ENCODE data around the gene MECP2. TPM values are rescaled to one million over a fixed set of nuclear protein-coding genes. Genes with fewer than 3 reads are reported as not detected.
A peak's percentile ranks its signal among the peaks of the same experiment; 100 is the strongest.

Gene MECP2
- polyA plus RNA-seq, 1 experiment, result 11.9 TPM

DNA sequence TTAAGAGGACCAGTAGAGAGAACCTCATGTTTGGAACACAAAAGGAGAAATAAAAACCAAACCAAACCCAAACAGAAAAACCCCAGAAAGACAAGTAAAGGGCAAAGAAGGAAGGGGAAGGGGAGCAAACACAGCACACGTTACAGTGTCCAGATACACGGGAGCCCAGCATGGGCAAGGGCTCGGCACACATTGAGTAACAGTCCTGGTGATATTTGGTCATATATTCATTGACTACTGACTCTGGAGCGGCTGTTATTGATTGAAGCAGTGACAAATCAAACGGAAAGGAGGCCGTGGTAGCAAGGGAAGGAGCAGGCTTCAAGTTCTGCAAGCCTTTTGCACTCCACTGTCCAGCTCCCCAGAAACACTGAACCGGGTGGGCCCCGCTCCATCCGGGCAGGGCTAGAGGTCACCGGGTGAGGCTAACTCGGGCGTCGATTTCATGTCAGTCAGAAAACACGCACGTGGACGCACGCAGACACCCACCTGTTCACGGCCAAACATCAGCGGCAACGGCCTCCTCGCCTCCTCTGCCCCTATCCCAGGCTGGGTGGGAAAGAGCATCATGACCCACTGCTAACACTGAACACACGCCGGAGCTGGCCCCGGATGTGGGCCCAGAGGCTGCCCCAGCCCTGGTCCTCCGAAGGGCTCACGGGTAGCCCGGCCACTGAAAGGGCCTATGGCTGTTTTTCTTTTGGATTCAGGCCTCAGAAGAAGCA lies 74.1 kb downstream of the MECP2 start:
- POLR2A ChIA-PET, result no interaction called here
- Histone ChIP-seq H3K36me3 (ENCODE audit: control insufficient read depth, insufficient read depth, low read length) (no peaks in the 10 kb centered on the region; the same call in 1 of the 2 replicates), H3K4me3 (ENCODE audit: low read depth, low read length) (no peak overlapping the region), H3K27me3 (ENCODE audit: control insufficient read depth, insufficient read depth, low read length) (no peaks in the 10 kb centered on the region)
- no peak for DNase-seq (ENCODE audit: low read depth)
- CTCF ChIA-PET, result interaction anchor here (0.6 kb wide), 1 partner anchor 30 kb away, joined by 3 read pairs; no protein-coding TSS in a partner anchor
- TF ChIP-seq, protein P1, sequence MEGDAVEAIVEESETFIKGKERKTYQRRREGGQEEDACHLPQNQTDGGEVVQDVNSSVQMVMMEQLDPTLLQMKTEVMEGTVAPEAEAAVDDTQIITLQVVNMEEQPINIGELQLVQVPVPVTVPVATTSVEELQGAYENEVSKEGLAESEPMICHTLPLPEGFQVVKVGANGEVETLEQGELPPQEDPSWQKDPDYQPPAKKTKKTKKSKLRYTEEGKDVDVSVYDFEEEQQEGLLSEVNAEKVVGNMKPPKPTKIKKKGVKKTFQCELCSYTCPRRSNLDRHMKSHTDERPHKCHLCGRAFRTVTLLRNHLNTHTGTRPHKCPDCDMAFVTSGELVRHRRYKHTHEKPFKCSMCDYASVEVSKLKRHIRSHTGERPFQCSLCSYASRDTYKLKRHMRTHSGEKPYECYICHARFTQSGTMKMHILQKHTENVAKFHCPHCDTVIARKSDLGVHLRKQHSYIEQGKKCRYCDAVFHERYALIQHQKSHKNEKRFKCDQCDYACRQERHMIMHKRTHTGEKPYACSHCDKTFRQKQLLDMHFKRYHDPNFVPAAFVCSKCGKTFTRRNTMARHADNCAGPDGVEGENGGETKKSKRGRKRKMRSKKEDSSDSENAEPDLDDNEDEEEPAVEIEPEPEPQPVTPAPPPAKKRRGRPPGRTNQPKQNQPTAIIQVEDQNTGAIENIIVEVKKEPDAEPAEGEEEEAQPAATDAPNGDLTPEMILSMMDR (IDR thresholded peaks at IDR 0.05; ENCODE audit: insufficient read depth, low read depth, low read length), result no peak

DNA sequence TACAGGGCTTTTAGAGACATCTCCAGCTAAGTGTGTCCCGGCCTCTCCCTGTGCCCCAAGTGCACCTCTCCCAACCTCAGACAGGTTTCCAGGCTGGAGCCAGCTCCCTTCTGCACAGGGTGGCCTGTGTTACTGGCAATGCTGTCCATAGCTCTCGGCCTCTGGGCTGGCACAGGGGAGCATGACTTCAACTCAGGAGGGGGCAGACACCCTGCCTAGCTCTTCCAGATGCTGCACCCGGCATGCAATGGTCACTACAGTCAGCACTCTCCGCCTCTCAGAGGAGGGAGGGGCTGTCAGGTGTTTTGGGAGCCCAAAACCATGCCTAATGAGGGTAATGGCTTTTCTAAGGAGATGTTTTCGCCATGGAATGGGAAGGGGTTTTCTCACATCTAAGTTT lies 75.4 kb downstream of the MECP2 start:
- no peaks in the 10 kb centered on the region; the same call in 1 of the 2 replicates for H3K36me3 ChIP-seq (ENCODE audit: control insufficient read depth, insufficient read depth, low read length)
- DNase-seq (ENCODE audit: low read depth), result no peak
- TF ChIP-seq, protein P1 (IDR thresholded peaks at IDR 0.05; ENCODE audit: insufficient read depth, low read depth, low read length), result no peak
- no peaks in the 10 kb centered on the region for H3K27me3 ChIP-seq (ENCODE audit: control insufficient read depth, insufficient read depth, low read length)
- no peak overlapping the region for H3K4me3 ChIP-seq (ENCODE audit: low read depth, low read length)
- ChIA-PET POLR2A (no interaction called here), CTCF (interaction anchor here (0.6 to 1.1 kb wide), 2 partner anchors 79 to 413 kb away, joined by 3 to 4 read pairs; no protein-coding TSS in a partner anchor)

DNA sequence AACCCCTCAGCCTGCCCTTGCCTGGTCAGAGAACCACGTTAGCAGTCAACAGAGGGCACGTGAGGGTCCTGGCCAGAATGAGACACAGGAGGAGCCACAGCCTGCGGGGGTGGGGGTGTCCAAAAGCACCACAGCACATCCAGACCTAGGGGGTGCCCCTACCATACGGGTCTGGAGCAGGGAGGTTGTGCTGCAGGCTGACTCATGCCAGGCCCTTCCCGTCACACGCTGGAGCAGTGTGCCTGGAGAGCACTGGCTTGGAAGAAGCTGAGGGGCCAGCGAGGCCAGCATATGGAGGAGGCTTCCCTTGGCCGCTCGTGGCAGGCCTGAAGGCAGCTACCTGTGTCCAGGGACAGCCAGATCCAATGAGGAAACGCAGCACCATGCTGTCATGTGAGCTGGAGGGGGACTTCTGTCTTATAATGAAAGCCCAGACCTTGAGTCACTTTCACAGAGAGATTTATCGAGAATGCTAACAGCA lies 76.3 kb downstream of the MECP2 start:
- DNase-seq (ENCODE audit: low read depth), result no peak
- CTCF ChIA-PET, result interaction anchor here (1.5 kb wide), 1 partner anchor 19 kb away, joined by 5 read pairs; no protein-coding TSS in a partner anchor

DNA sequence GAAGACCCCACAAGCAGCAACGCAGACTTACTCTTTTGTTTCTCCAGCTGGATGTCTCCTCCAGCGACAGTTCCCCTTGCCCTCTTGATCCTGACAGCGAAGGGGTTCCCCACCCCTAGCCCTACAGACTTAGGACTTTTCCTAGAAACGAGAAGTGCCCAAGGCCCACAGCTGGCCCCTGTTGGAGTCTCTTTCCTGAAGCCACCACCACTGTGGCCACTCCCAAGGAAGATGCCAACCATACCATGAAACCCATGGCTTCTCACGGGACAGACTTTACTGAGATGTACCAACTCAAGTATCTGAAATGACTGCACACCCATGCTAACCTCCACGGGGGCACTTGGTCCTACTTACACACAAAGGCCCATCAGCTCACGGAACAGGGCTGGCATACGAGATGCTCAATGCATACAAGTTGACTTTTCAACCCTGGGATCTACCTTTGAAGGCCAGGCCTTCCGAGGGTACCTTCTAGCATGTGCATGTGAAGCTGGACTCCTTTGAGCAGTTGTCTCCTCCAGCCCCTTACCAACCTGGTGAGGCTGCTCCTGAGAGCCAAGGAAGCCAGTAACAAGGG lies 76.9 kb downstream of the MECP2 start:
- ChIA-PET POLR2A (interaction anchor here (0.5 kb wide), 1 partner anchor 27 kb away, joined by 3 read pairs; no protein-coding TSS in a partner anchor), CTCF (interaction anchor here (1.5 to 1.6 kb wide), 2 partner anchors 20 to 26 kb away, joined by 5 to 6 read pairs; no protein-coding TSS in a partner anchor)
- no peak for DNase-seq (ENCODE audit: low read depth)
- Histone ChIP-seq H3K4me3 (ENCODE audit: low read depth, low read length) (peak overlapping the region; percentile 42), H3K36me3 (ENCODE audit: control insufficient read depth, insufficient read depth, low read length) (peaks cover 6% of the 10 kb centered on the region), H3K27me3 (ENCODE audit: control insufficient read depth, insufficient read depth, low read length) (no peaks in the 10 kb centered on the region)
- TF ChIP-seq, protein P1 (IDR thresholded peaks at IDR 0.05; ENCODE audit: insufficient read depth, low read depth, low read length), result no peak

More for the DNA sequence above, 76.3 kb downstream of the MECP2 start:
- H3K27me3 ChIP-seq (ENCODE audit: control insufficient read depth, insufficient read depth, low read length), result no peaks in the 10 kb centered on the region
- H3K4me3 ChIP-seq (ENCODE audit: low read depth, low read length), result no peak overlapping the region
- peaks cover 4% of the 10 kb centered on the region for H3K36me3 ChIP-seq (ENCODE audit: control insufficient read depth, insufficient read depth, low read length)
- POLR2A ChIA-PET, result no interaction called here
- TF ChIP-seq, protein P1 (IDR thresholded peaks at IDR 0.05; ENCODE audit: insufficient read depth, low read depth, low read length), result no peak

Data from BJ (cell line).